Ishikawa (cell line): ENCODE results near the gene ACE.

Source experiments
- CEBPB ChIP-seq: IDR thresholded peaks from 2 replicates; pipeline ENCODE4 v1.6.1; 2012
- EP300 ChIP-seq: IDR thresholded peaks from 2 replicates; pipeline ENCODE4 v1.6.1; 2012; ENCODE audit warnings: borderline replicate concordance
- RAD21 ChIP-seq: IDR thresholded peaks from 2 replicates; pipeline ENCODE4 v1.6.1; 2012; ENCODE audit warnings: low read depth
- ZBTB7A ChIP-seq: IDR thresholded peaks from 2 replicates; pipeline ENCODE4 v1.6.1; 2012; ENCODE audit warnings: low read depth

DNA sequence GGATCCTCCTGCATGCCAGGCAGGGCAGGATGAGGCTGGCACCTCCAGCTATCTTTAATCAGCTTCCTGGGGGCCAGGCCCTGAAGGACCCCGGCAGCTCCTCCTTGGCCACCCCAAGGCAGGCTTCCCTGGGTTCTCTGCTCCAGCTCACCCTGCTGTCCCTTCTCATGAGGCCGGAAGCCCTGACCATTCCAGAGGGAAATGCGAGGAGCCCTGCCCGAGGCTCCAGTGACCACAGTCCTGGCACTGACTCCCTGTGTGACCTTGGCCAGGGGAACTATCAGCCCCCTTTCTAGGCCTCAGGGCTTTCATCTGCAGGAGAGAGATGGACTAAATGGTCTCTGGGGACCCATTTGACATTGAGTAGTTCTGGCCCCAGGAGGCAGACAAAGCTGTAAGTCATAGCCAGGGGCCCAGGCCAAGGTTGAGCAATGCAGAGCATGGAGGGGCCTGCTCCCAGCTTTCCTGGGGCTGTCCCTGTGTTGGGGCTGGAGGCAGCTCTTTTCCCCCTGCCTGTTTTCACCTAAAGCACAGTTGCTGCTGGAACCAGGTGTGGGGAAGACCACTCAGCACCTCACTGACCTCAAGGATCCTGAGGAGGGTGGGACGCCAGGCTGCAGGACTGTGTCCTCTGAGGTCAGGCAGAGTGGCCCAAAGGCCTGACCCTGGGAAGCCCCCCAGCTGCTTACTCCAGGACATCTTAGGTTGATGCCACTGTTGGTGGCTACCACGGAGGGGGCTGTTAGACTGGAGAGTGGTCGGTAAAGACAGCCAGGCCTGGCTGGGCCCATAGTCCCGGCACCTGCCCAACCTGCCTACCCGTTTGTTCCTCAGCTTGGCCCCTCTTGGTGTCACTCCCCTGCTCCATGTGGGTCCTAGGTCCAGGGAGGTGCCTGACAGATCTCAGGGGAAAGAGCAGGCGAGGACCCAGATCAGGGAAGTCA lies 54.4 kb downstream of the ACE start:
- TF ChIP-seq EP300 (no peak), ZBTB7A (no peak), CEBPB (no peak), RAD21 (no peak)
